ENCODE data around the gene PTPRJ. TPM values are rescaled to one million over a fixed set of nuclear protein-coding genes. Genes with fewer than 3 reads are reported as not detected.
A peak's percentile ranks its signal among the peaks of the same experiment; 100 is the strongest.

Gene PTPRJ
- total and polyA plus RNA-seq, 2 donors (not counting 1 experiment from before 2014, with no cell fraction given): 5.3 to 5.8 TPM

- Histone ChIP-seq H3K9ac (ENCODE audit: insufficient read depth, low read length) (no peak overlapping the region), H3K4me3 (replicated peaks in 1 of 4; ENCODE audit: control extremely low read depth in 1 of 4, insufficient read depth in 1 of 4, low read depth in 3 of 4, low read length in 4 of 4) (no peak overlapping the region), H4K20me1 (ENCODE audit: control insufficient read depth, extremely low read depth, insufficient read depth, low read length) (no peaks in the 10 kb centered on the region), H3K36me3 (ENCODE audit: control insufficient read depth, insufficient read depth, low read length) (no peaks in the 10 kb centered on the region), H3K27me3 (ENCODE audit: control insufficient read depth, insufficient read depth, low read length) (no peaks in the 10 kb centered on the region), H3K79me2 (ENCODE audit: control insufficient read depth, insufficient read depth, low read length) (no peaks in the 10 kb centered on the region), H3K4me1 (ENCODE audit: control insufficient read depth, extremely low read depth, insufficient read depth, low read length) (no peaks in the 10 kb centered on the region), H3K9me3 (ENCODE audit: control insufficient read depth, insufficient read depth, low read depth, low read length) (no peaks in the 10 kb centered on the region), H3K27ac (ENCODE audit: insufficient read depth, low read length) (no peak overlapping the region), H2AFZ (ENCODE audit: low read length) (no peak overlapping the region), H3K4me2 (ENCODE audit: extremely low read depth, insufficient read depth, low read length) (no peak overlapping the region)
- DNase-seq (ENCODE audit: low read depth in 2 of 2): no peak
- no peak for TF ChIP-seq CTCF (conservative IDR thresholded peaks at IDR 0.05 in 1 of 2, IDR thresholded peaks at IDR 0.05 in 1 of 2; ENCODE audit: low read depth in 1 of 2, low read length in 2 of 2)
- no peak for TF ChIP-seq EZH2 (IDR thresholded peaks at IDR 0.05; ENCODE audit: low read length, missing control alignments)
Observed at GRCh38 chr11:48094643-48095339, 114.4 kb downstream of the PTPRJ start.

- H3K4me2 ChIP-seq (ENCODE audit: extremely low read depth, insufficient read depth, low read length): no peak overlapping the region
- TF ChIP-seq EZH2 (IDR thresholded peaks at IDR 0.05; ENCODE audit: low read length, missing control alignments) (no peak), CTCF (conservative IDR thresholded peaks at IDR 0.05 in 1 of 2, IDR thresholded peaks at IDR 0.05 in 1 of 2; ENCODE audit: low read depth in 1 of 2, low read length in 2 of 2) (no peak)
- H3K4me1 ChIP-seq (ENCODE audit: control insufficient read depth, extremely low read depth, insufficient read depth, low read length): no peaks in the 10 kb centered on the region
- H3K27ac ChIP-seq (ENCODE audit: insufficient read depth, low read length): no peak overlapping the region
- H3K36me3 ChIP-seq (ENCODE audit: control insufficient read depth, insufficient read depth, low read length): no peaks in the 10 kb centered on the region
- H3K9ac ChIP-seq (ENCODE audit: insufficient read depth, low read length): no peak overlapping the region
- peak in 1 of 2 donors; percentile 30 for DNase-seq (ENCODE audit: low read depth in 2 of 2)
- H3K9me3 ChIP-seq (ENCODE audit: control insufficient read depth, insufficient read depth, low read depth, low read length): no peaks in the 10 kb centered on the region
- no peaks in the 10 kb centered on the region for H4K20me1 ChIP-seq (ENCODE audit: control insufficient read depth, extremely low read depth, insufficient read depth, low read length)
- no peak overlapping the region for H3K4me3 ChIP-seq (replicated peaks in 1 of 4; ENCODE audit: control extremely low read depth in 1 of 4, insufficient read depth in 1 of 4, low read depth in 3 of 4, low read length in 4 of 4)
- no peaks in the 10 kb centered on the region for H3K79me2 ChIP-seq (ENCODE audit: control insufficient read depth, insufficient read depth, low read length)
- no peaks in the 10 kb centered on the region for H3K27me3 ChIP-seq (ENCODE audit: control insufficient read depth, insufficient read depth, low read length)
- no peak overlapping the region for H2AFZ ChIP-seq (ENCODE audit: low read length)
Observed at GRCh38 chr11:48095779-48096470, 115.6 kb downstream of the PTPRJ start.

GRCh38 chr11:48096588-48097525 is 116.5 kb downstream of the PTPRJ start:
- no peaks in the 10 kb centered on the region for H3K4me1 ChIP-seq (ENCODE audit: control insufficient read depth, extremely low read depth, insufficient read depth, low read length)
- H4K20me1 ChIP-seq (ENCODE audit: control insufficient read depth, extremely low read depth, insufficient read depth, low read length): no peaks in the 10 kb centered on the region
- H3K4me2 ChIP-seq (ENCODE audit: extremely low read depth, insufficient read depth, low read length): no peak overlapping the region
- peak in 1 of 2 donors; percentile 63 for DNase-seq (ENCODE audit: low read depth in 2 of 2)
- no peak overlapping the region for H3K27ac ChIP-seq (ENCODE audit: insufficient read depth, low read length)
- H3K4me3 ChIP-seq (replicated peaks in 1 of 4; ENCODE audit: control extremely low read depth in 1 of 4, insufficient read depth in 1 of 4, low read depth in 3 of 4, low read length in 4 of 4): no peak overlapping the region
- no peak overlapping the region for H2AFZ ChIP-seq (ENCODE audit: low read length)
- no peaks in the 10 kb centered on the region for H3K36me3 ChIP-seq (ENCODE audit: control insufficient read depth, insufficient read depth, low read length)
- TF ChIP-seq EZH2 (IDR thresholded peaks at IDR 0.05; ENCODE audit: low read length, missing control alignments) (no peak), CTCF (conservative IDR thresholded peaks at IDR 0.05 in 1 of 2, IDR thresholded peaks at IDR 0.05 in 1 of 2; ENCODE audit: low read depth in 1 of 2, low read length in 2 of 2) (no peak)
- H3K9ac ChIP-seq (ENCODE audit: insufficient read depth, low read length): no peak overlapping the region
- H3K79me2 ChIP-seq (ENCODE audit: control insufficient read depth, insufficient read depth, low read length): no peaks in the 10 kb centered on the region
- no peaks in the 10 kb centered on the region for H3K9me3 ChIP-seq (ENCODE audit: control insufficient read depth, insufficient read depth, low read depth, low read length)
- H3K27me3 ChIP-seq (ENCODE audit: control insufficient read depth, insufficient read depth, low read length): no peaks in the 10 kb centered on the region
